PC-9 (cell line): ENCODE results near the gene NDUFS8. TPM values are rescaled to one million over a fixed set of nuclear protein-coding genes. Genes with fewer than 3 reads are reported as not detected.

Experiments
- BruUV-seq: library from RNA; stranded (reverse); fragments of 400-500 nt; replicated peaks from 2 replicates; lab custom pipeline; 2021; lab: Mats Ljungman, UMichigan
- CTCF ChIA-PET: fragments of 300-600 bp; sonication (Branson Sonifier 250); formaldehyde crosslinking; loops from one replicate; lab custom pipeline; 2022; ENCODE audit warnings: antibody characterized with exemption; lab: Charles Lee
- POLR2A ChIA-PET: fragments of 300-600 bp; sonication (Branson Sonifier 250); formaldehyde crosslinking; loops from one replicate; lab custom pipeline; 2022; ENCODE audit warnings: antibody characterized with exemption; ENCODE audit not compliant: unreplicated experiment; lab: Charles Lee
- DNase-seq, 2 experiments: peaks; one replicate each; pipeline versions ENCODE4 v3.0.0 to v3.0.0-alpha.2; 2015 to 2022; ENCODE audit warnings: mixed read lengths in 1 of 2
- H2AFZ ChIP-seq: fragments of 200-600 bp; sonication (generic); 2 replicates; pipeline ENCODE4 v1.8.1; 2017; ENCODE audit warnings: antibody characterized with exemption
- H3F3A ChIP-seq: fragments of 200-600 bp; sonication (generic); 2 replicates; pipeline ENCODE4 v1.8.1; 2017; ENCODE audit warnings: antibody characterized with exemption, mild to moderate bottlenecking, low read depth; ENCODE audit not compliant: insufficient read depth
- H3K27ac ChIP-seq: fragments of 200-600 bp; sonication (generic); 2 replicates; pipeline ENCODE4 v1.6.1; 2016; ENCODE audit warnings: mixed run types
- H3K27me3 ChIP-seq: fragments of 200-600 bp; sonication (generic); 2 replicates; pipeline ENCODE4 v1.6.1; 2016; ENCODE audit warnings: low read depth, mixed run types; ENCODE audit not compliant: insufficient read depth
- H3K36me3 ChIP-seq: fragments of 200-600 bp; sonication (generic); 2 replicates; pipeline ENCODE4 v1.6.1; 2016; ENCODE audit warnings: low read depth, mixed run types
- H3K4me1 ChIP-seq: fragments of 200-600 bp; sonication (generic); replicated peaks from 2 replicates; pipeline ENCODE4 v1.6.1; 2016; ENCODE audit warnings: mixed run types; ENCODE audit not compliant: insufficient read depth
- H3K4me2 ChIP-seq: fragments of 200-600 bp; sonication (generic); 2 replicates; pipeline ENCODE4 v1.6.1; 2017; ENCODE audit warnings: mixed run types
- H3K4me3 ChIP-seq: fragments of 200-600 bp; sonication (generic); 2 replicates; pipeline ENCODE4 v1.6.1; 2016; ENCODE audit warnings: mixed run types
- H3K79me2 ChIP-seq: fragments of 200-600 bp; sonication (generic); 2 replicates; pipeline ENCODE4 v1.6.1; 2017; ENCODE audit warnings: low read depth, mixed run types
- H3K9me2 ChIP-seq: fragments of 200-600 bp; sonication (generic); 2 replicates; pipeline ENCODE4 v1.8.1; 2017; ENCODE audit warnings: mild to moderate bottlenecking; ENCODE audit not compliant: insufficient read depth
- H3K9me3 ChIP-seq: fragments of 200-600 bp; sonication (generic); 2 replicates; pipeline ENCODE4 v1.8.1; 2016; ENCODE audit warnings: low read depth; ENCODE audit not compliant: insufficient read depth
- H4K20me1 ChIP-seq: fragments of 200-600 bp; sonication (generic); 2 replicates; pipeline ENCODE4 v1.8.1; 2017; ENCODE audit not compliant: insufficient read depth
- EZH2 ChIP-seq: fragments of 200-600 bp; sonication (generic); IDR thresholded peaks from 2 replicates; pipeline ENCODE4 v1.8.0; 2017; ENCODE audit warnings: antibody characterized with exemption, low read depth
- intact Hi-C: fragments of 100-400 bp; cut with micrococcal nuclease; formaldehyde crosslinking; loops from one replicate; pipeline ENCODE4 v1.10.0; 2022; ENCODE audit not compliant: unreplicated experiment
- total RNA-seq: library from RNA; stranded (reverse); gene quantifications from 2 replicates; pipeline ENCODE4 v1.2.3, GENCODE V29; 2021
- TF ChIP-seq, protein P1 (sequence below): fragments of 200-600 bp; sonication (generic); conservative IDR thresholded peaks from 2 replicates; pipeline ENCODE4 v1.6.1; 2017; ENCODE audit warnings: mixed run types, antibody characterized with exemption, mild to moderate bottlenecking, moderate library complexity

The NDUFS8 gene
- total RNA-seq, 1 experiment from 2014 or later: 275 TPM

DNA sequence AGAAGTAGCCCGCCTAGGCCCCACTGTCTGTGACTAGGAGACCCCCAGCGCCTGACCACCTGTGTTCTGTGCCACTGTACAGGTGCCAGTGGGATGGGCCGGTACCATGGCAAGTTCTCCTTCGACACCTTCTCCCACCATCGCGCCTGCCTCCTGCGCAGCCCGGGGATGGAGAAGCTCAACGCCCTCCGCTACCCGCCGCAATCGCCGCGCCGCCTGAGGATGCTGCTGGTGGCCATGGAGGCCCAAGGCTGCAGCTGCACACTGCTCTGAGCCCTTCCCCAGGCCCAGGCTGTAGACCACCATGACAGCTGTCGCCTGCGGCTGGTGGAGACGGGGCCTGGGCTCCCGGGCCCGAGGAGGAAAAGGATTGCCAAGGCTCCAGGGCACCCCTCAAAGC is 2.8 kb upstream of the NDUFS8 start:
- Histone ChIP-seq H3K4me2 (peak overlapping the region; percentile 99), H3K36me3 (no peaks in the 10 kb centered on the region), H3F3A (peaks cover 38% of the 10 kb centered on the region), H3K27me3 (no peaks in the 10 kb centered on the region), H3K9me3 (no peaks in the 10 kb centered on the region), H3K4me1 (peaks cover 36% of the 10 kb centered on the region), H3K9me2 (no peaks in the 10 kb centered on the region), H3K4me3 (peak overlapping the region; percentile 12; the same call in 1 of the 2 replicates), H4K20me1 (no peaks in the 10 kb centered on the region), H3K79me2 (peaks cover 46% of the 10 kb centered on the region), H3K27ac (peak overlapping the region; percentile 87; the same call in 1 of the 2 replicates), H2AFZ (no peak overlapping the region)
- no TSS peak for BruUV-seq
- TF ChIP-seq EZH2: no peak
- TF ChIP-seq, protein P1, sequence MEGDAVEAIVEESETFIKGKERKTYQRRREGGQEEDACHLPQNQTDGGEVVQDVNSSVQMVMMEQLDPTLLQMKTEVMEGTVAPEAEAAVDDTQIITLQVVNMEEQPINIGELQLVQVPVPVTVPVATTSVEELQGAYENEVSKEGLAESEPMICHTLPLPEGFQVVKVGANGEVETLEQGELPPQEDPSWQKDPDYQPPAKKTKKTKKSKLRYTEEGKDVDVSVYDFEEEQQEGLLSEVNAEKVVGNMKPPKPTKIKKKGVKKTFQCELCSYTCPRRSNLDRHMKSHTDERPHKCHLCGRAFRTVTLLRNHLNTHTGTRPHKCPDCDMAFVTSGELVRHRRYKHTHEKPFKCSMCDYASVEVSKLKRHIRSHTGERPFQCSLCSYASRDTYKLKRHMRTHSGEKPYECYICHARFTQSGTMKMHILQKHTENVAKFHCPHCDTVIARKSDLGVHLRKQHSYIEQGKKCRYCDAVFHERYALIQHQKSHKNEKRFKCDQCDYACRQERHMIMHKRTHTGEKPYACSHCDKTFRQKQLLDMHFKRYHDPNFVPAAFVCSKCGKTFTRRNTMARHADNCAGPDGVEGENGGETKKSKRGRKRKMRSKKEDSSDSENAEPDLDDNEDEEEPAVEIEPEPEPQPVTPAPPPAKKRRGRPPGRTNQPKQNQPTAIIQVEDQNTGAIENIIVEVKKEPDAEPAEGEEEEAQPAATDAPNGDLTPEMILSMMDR: no peak
- intact Hi-C loops: loop anchor here (2.0 kb wide), 1 partner anchor 17 kb away; the partner anchor contains the start of gene ALDH3B1
- no peak for DNase-seq
- POLR2A ChIA-PET: no interaction called here
- CTCF ChIA-PET: no interaction called here

- BruUV-seq: no TSS peak
- no peak for TF ChIP-seq EZH2
- TF ChIP-seq, protein P1: no peak
- H3K9me2 ChIP-seq: no peaks in the 10 kb centered on the region
- H4K20me1 ChIP-seq: no peaks in the 10 kb centered on the region
- peaks cover 36% of the 10 kb centered on the region for H3K4me1 ChIP-seq
- POLR2A ChIA-PET: interaction anchor here (0.6 to 0.7 kb wide), 4 partner anchors 15 to 1590 kb away, joined by 3 to 24 read pairs (median 5); no protein-coding TSS in a partner anchor
- intact Hi-C loops: loop anchor here (2.0 kb wide), 1 partner anchor 18 kb away; the partner anchor contains the start of gene ALDH3B1
- H3K27ac ChIP-seq: peak overlapping the region; percentile 87
- H3K27me3 ChIP-seq: no peaks in the 10 kb centered on the region
- no peaks in the 10 kb centered on the region for H3K9me3 ChIP-seq
- DNase-seq: peak in 1 of 2 experiments; percentile 70
- H3F3A ChIP-seq: peaks cover 40% of the 10 kb centered on the region
- CTCF ChIA-PET: interaction anchor here (0.6 kb wide), 1 partner anchor 35 kb away, joined by 8 read pairs; no protein-coding TSS in a partner anchor
- H3K4me3 ChIP-seq: peak overlapping the region; percentile 91
- peaks cover 49% of the 10 kb centered on the region for H3K79me2 ChIP-seq
- peak overlapping the region; percentile 99 for H3K4me2 ChIP-seq
- H2AFZ ChIP-seq: 0 out of 2 replicates have a peak overlapping the region, but pooled peaks have one; percentile 20
- H3K36me3 ChIP-seq: 0 out of 2 replicates have a peak, but pooled peaks cover 2% of the 10 kb centered on the region
Measured at GRCh38 chr11:68028802-68029545, 1.5 kb upstream of the NDUFS8 start.

DNA sequence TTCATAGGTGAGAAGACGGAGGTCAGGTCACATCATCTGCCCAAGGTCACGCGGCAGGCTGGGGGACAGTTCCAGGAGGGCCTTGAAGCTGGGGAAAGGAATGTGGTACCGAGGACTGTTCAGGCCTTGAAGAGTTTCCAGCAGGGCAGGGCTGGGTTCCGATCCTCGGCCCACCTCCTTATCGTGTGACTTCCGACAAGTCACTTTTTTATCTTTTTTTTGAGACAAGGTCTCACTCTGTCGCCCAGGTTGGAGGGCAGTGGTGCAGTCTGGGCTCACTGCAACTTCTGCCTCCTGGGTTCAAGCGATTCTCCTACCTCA is 623 bp downstream of the NDUFS8 start:
- H3K27ac ChIP-seq: peak overlapping the region; percentile 3; the same call in 1 of the 2 replicates
- BruUV-seq: TSS peak; percentile 27
- H3K9me2 ChIP-seq: no peaks in the 10 kb centered on the region
- H3K79me2 ChIP-seq: peaks cover 49% of the 10 kb centered on the region
- H3K36me3 ChIP-seq: peaks cover 7% of the 10 kb centered on the region; the same call in 1 of the 2 replicates
- ChIA-PET CTCF (no interaction called here), POLR2A (no interaction called here)
- peak overlapping the region; percentile 91 for H3K4me3 ChIP-seq
- H3K27me3 ChIP-seq: no peaks in the 10 kb centered on the region
- peak overlapping the region; percentile 83 for H3K4me2 ChIP-seq
- no peaks in the 10 kb centered on the region for H3K9me3 ChIP-seq
- TF ChIP-seq, protein P1: no peak
- no peak for TF ChIP-seq EZH2
- H4K20me1 ChIP-seq: no peaks in the 10 kb centered on the region
- DNase-seq: no peak
- peaks cover 42% of the 10 kb centered on the region for H3F3A ChIP-seq
- intact Hi-C loops: no loop called here
- H2AFZ ChIP-seq: peak overlapping the region; percentile 89
- H3K4me1 ChIP-seq: peaks cover 36% of the 10 kb centered on the region
